H1 (cell line): ENCODE data around the gene TLX1. TPM values are rescaled to one million over a fixed set of nuclear protein-coding genes. Genes with fewer than 3 reads are reported as not detected.

Experiments used
- CHD2 ChIP-seq: IDR thresholded peaks from 2 replicates; pipeline ENCODE4 v1.6.1; 2012; ENCODE audit warnings: low read length, improper control_type of control experiment
- EZH2 ChIP-seq: fragments of 200-600 bp; sonication (generic); IDR thresholded peaks from 2 replicates; pipeline ENCODE4 v1.7.1; 2012; ENCODE audit warnings: low read depth, mild to moderate bottlenecking, moderate library complexity, low read length, inconsistent platforms; ENCODE audit not compliant: severe bottlenecking
- HDAC6 ChIP-seq: IDR thresholded peaks from one replicate; pipeline ENCODE4 v1.7.1; 2012; ENCODE audit warnings: low read depth, mild to moderate bottlenecking, inconsistent platforms, low read length, moderate library complexity
- POLR2AphosphoS5 ChIP-seq: IDR thresholded peaks from 2 replicates; pipeline ENCODE4 v1.6.1; 2011; ENCODE audit warnings: low read depth, low read length
- SAP30 ChIP-seq: fragments of 300-600 bp; sonication (generic); IDR thresholded peaks from 2 replicates; pipeline ENCODE4 v1.7.1; 2012; ENCODE audit warnings: low read length, moderate library complexity, mild to moderate bottlenecking, inconsistent platforms; ENCODE audit not compliant: insufficient read depth, insufficient replicate concordance
- SIN3A ChIP-seq, 2 experiments: IDR thresholded peaks in 1 of 2; conservative IDR thresholded peaks in 1 of 2; 2 replicates each; pipeline ENCODE4 v1.6.1; 2011 to 2012; ENCODE audit warnings: low read length in 2 of 2, improper control_type of control experiment in 1 of 2, low read depth in 1 of 2, mild to moderate bottlenecking in 1 of 2
- polyA plus RNA-seq, 7 experiments: library from polyadenylated mRNA; depleted of rRNA in 3 of 7; stranded (reverse) in 5 of 7; unstranded in 2 of 7; fragments of >200 nt in 5 of 7; fragments of 200-250 nt in 2 of 7; gene quantifications; 1 replicate in 5 of 7; 2 replicates in 1 of 7; 4 replicates in 1 of 7; pipeline versions ENCODE4 v1.2.1 to v1.2.3, GENCODE V29; 2011 to 2013; ENCODE audit warnings: missing spikeins in 2 of 7, mixed read lengths in 2 of 7
- total RNA-seq: library from RNA; stranded (reverse); fragmentation: NEBNext Ultra II Directional; extraction: Animal tissue kit (Norgen Biotek cat#: 25700); gene quantifications from 2 replicates; pipeline ENCODE4 v1.2.1, GENCODE V29; 2021

Gene TLX1
- total and polyA plus RNA-seq, 2 of the 8 experiments (the other 6 are each of a cell fraction or from before 2014, with no cell fraction given) = not detected

DNA sequence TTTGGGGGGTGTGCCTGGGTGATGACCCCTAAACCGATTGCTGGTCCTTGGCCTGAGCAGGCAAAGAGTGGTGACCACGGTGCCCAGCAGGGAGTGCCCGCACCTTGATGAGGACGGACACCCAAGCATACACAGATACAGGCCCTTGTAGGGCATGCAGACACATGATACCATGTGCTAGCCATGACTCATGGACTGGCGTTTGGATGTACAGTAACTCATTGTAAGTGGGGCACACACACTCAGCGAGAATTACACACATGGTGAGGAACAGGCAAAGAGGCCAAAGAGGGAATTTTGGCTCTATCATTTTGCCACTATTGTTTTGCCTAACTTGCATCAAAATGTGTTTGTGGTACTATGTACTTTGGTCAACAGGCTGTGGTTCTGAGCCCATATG is 45.3 kb upstream of the TLX1 start (continued):
- TF ChIP-seq SAP30 (no peak), POLR2AphosphoS5 (no peak), HDAC6 (no peak), EZH2 (no peak), SIN3A (conservative IDR thresholded peaks at IDR 0.05 in 1 of 2, IDR thresholded peaks at IDR 0.05 in 1 of 2; ENCODE audit: low read depth in 1 of 2, low read length in 2 of 2) (no peak), CHD2 (no peak)
- TF ChIP-seq, all 59 proteins: peak for 0
